Measurements from ENCODE around the gene RASGRF2. TPM values are rescaled to one million over a fixed set of nuclear protein-coding genes. Genes with fewer than 3 reads are reported as not detected.

The RASGRF2 gene
- total and polyA plus RNA-seq, 2 of the 8 experiments (the other 6 are each of a cell fraction or from before 2014, with no cell fraction given): 2.6 to 29.5 TPM

DNA sequence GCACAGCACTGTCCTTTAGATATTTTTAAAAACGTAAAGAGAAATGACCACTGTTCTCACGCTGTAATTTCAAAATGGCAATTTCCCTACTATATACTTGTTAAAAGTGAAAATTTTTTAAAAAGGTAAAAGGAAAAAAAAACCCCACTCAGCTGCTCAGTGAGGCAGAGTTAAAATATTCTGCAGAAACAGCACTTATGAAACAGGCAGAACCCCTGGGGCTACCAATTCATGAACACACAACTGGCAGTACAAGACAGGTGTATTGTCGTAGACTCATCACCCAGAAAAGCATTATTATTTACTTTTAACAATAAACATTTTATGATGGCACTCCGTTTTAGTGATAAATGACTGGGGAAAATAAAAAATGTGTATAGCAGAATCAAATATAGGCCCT, 1.5 kb upstream of the RASGRF2 start (continued):
- TF ChIP-seq CTBP2 (IDR thresholded peaks at IDR 0.05; ENCODE audit: borderline replicate concordance, insufficient read depth, insufficient read length, low read length): no peak
- TF ChIP-seq CREB1 (IDR thresholded peaks at IDR 0.05): no peak

Measured in H1 (cell line).